Smooth muscle cell (in vitro differentiated cells): ENCODE data around the gene GAS2L1. TPM values are rescaled to one million over a fixed set of nuclear protein-coding genes. Genes with fewer than 3 reads are reported as not detected.

Experiments used
- DNase-seq: peaks from one replicate; lab custom pipeline; 2025; ENCODE audit not compliant: unreplicated experiment; lab: John Stamatoyannopoulos, UW
- H2AFZ ChIP-seq: fragments of 200-600 bp; sonication (generic); 2 replicates; pipeline ENCODE4 v1.6.0; 2016; ENCODE audit warnings: antibody characterized with exemption, low read depth, mild to moderate bottlenecking
- H3F3A ChIP-seq: fragments of 200-600 bp; sonication (generic); 2 replicates; pipeline ENCODE4 v1.6.0; 2017; ENCODE audit warnings: antibody characterized with exemption, low read depth
- H3K27ac ChIP-seq: fragments of 200-600 bp; sonication (generic); 2 replicates; pipeline ENCODE4 v1.5.1; 2016; ENCODE audit warnings: low read depth, mild to moderate bottlenecking
- H3K27me3 ChIP-seq: fragments of 200-600 bp; sonication (generic); 2 replicates; pipeline ENCODE4 v1.6.1; 2016; ENCODE audit warnings: low read depth, mild to moderate bottlenecking
- H3K36me3 ChIP-seq: fragments of 200-600 bp; sonication (generic); 2 replicates; pipeline ENCODE4 v1.5.1; 2016; ENCODE audit warnings: low read depth
- H3K4me1 ChIP-seq: fragments of 200-600 bp; sonication (generic); 2 replicates; pipeline ENCODE4 v1.5.1; 2016; ENCODE audit warnings: low read depth
- H3K4me2 ChIP-seq: fragments of 200-600 bp; sonication (generic); 2 replicates; pipeline ENCODE4 v1.6.0; 2016; ENCODE audit warnings: mild to moderate bottlenecking
- H3K4me3 ChIP-seq: fragments of 200-600 bp; sonication (generic); 2 replicates; pipeline ENCODE4 v1.5.1; 2016; ENCODE audit warnings: mild to moderate bottlenecking
- H3K79me2 ChIP-seq: fragments of 200-600 bp; sonication (generic); 2 replicates; pipeline ENCODE4 v1.6.0; 2016; ENCODE audit warnings: low read depth, mild to moderate bottlenecking
- H3K9ac ChIP-seq: fragments of 200-600 bp; sonication (generic); 2 replicates; pipeline ENCODE4 v1.6.0; 2016; ENCODE audit warnings: low read depth
- H3K9me3 ChIP-seq: fragments of 200-600 bp; sonication (generic); replicated peaks from 2 replicates; pipeline ENCODE4 v1.5.1; 2016; ENCODE audit warnings: low read depth
- H4K20me1 ChIP-seq: fragments of 200-600 bp; sonication (generic); 2 replicates; pipeline ENCODE4 v1.6.0; 2016; ENCODE audit warnings: low read depth
- CTCF ChIP-seq: fragments of 200-600 bp; sonication (generic); IDR thresholded peaks from 2 replicates; pipeline ENCODE4 v1.5.1; 2017; ENCODE audit warnings: borderline replicate concordance, mild to moderate bottlenecking, antibody characterized with exemption; ENCODE audit not compliant: insufficient read depth, poor library complexity, severe bottlenecking
- WGBS: methylation state at CpG from one replicate; pipeline ENCODE4 v1.1.7; 2016; ENCODE audit warnings: low lambda C conversion rate; 5-methylcytosine and 5-hydroxymethylcytosine counted together
- polyA plus RNA-seq: library from polyadenylated mRNA; unstranded; fragments of >200 nt; fragmentation: Nextera tagmentation; extraction: Ambion mirVana; gene quantifications from 2 replicates; pipeline ENCODE4 v1.2.1, GENCODE V29; 2016
- total RNA-seq: library from RNA; depleted of rRNA; stranded (reverse); fragments of >200 nt; gene quantifications from 2 replicates; pipeline ENCODE4 v1.2.3, GENCODE V29; 2014

GAS2L1 gene
- total and polyA plus RNA-seq, 2 experiments from 2014 or later: 7.8 to 31.7 TPM

DNA sequence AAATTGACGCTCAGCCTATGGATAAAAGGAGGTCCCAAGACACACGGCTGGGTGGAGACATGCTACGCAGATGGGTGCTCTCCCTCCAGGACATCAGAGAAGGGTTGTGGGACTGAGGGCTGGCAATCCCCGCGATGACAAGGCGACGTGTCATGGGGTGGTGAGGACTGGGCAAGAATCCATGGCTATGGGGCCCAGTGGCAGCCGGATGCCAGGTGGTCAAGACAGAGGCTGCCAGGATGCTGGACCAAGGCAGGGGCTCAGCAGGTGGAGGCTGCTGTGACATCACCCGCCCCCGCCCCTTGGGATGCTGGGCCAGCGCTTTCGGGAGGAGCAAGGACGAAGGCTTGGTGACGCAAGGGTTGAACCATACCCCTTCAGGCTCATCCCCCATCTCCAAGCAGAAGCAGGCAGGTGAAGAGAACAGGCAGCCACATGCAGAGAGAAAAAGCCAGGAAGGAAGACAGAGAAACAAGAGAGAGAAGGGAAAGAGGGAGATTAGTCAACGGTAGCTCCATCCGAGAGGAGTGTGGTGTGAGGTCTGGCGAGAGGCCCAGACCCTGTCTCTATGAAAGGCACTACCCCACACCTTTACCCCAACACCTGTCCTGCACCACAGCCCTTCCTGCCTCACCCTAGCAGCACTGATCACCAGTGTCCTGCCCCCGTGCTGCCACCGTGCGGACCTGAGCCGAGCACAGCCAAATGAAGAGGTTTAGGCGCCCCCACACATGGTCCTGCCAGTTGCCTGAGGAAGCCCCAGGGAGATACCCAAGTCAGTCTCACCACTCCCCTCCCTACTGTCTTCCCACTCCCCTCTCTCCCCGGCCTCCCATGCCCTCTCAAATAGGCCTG lies 33.2 kb downstream of the GAS2L1 start:
- Histone ChIP-seq H3K4me3 (no peak overlapping the region), H3K79me2 (no peaks in the 10 kb centered on the region), H3K27ac (no peak overlapping the region), H4K20me1 (no peaks in the 10 kb centered on the region), H3K36me3 (no peaks in the 10 kb centered on the region), H3K9ac (no peak overlapping the region), H3K4me1 (no peaks in the 10 kb centered on the region), H2AFZ (no peak overlapping the region), H3F3A (no peaks in the 10 kb centered on the region), H3K9me3 (no peaks in the 10 kb centered on the region), H3K27me3 (no peaks in the 10 kb centered on the region), H3K4me2 (no peak overlapping the region)
- DNase-seq: no peak
- 98% methylated on average over 23 of the region's 23 CpGs for WGBS
- no peak for TF ChIP-seq CTCF

DNA sequence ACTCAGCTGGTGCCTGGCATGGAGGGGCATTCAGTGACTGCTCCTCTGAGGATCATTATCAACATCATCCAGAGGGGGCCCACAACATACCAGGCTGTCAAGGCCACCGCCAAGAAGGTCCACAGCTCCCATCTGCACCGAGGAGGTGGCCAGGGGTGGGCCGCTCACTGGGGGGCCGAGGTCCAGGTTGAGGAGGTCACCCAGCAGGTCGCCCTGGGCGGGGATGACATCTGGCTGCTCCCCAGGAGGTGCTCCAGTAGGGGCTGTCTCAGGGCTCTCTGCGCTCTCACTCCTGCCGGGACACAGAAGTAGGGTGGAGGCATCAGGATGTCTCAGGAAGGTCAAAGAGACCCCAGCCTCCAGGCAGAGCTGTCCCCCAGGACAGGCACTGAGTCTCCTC lies 34.1 kb downstream of the GAS2L1 start:
- no peak for TF ChIP-seq CTCF

GRCh38 chr22:29341056-29341848 lies 34.8 kb downstream of the GAS2L1 start:
- no peak overlapping the region for H3K9ac ChIP-seq
- no peak overlapping the region for H3K4me3 ChIP-seq
- no peaks in the 10 kb centered on the region for H3F3A ChIP-seq
- H3K27me3 ChIP-seq: no peaks in the 10 kb centered on the region
- H4K20me1 ChIP-seq: no peaks in the 10 kb centered on the region
- no peaks in the 10 kb centered on the region for H3K9me3 ChIP-seq
- no peak overlapping the region for H2AFZ ChIP-seq
- no peak for DNase-seq
- 92% methylated on average over 25 of the region's 25 CpGs for WGBS
- no peak for TF ChIP-seq CTCF
- no peaks in the 10 kb centered on the region for H3K4me1 ChIP-seq
- H3K4me2 ChIP-seq: no peak overlapping the region
- H3K36me3 ChIP-seq: no peaks in the 10 kb centered on the region
- no peak overlapping the region for H3K27ac ChIP-seq
- no peaks in the 10 kb centered on the region for H3K79me2 ChIP-seq

More for the DNA sequence above, 34.1 kb downstream of the GAS2L1 start:
- H3F3A ChIP-seq: no peaks in the 10 kb centered on the region
- no peaks in the 10 kb centered on the region for H3K27me3 ChIP-seq
- no peaks in the 10 kb centered on the region for H3K36me3 ChIP-seq
- H3K9me3 ChIP-seq: no peaks in the 10 kb centered on the region
- no peak overlapping the region for H3K27ac ChIP-seq
- H3K4me1 ChIP-seq: no peaks in the 10 kb centered on the region
- H4K20me1 ChIP-seq: no peaks in the 10 kb centered on the region
- no peak for DNase-seq
- H3K79me2 ChIP-seq: no peaks in the 10 kb centered on the region
- H3K4me3 ChIP-seq: no peak overlapping the region
- H3K9ac ChIP-seq: no peak overlapping the region
- no peak overlapping the region for H3K4me2 ChIP-seq
- 94% methylated on average over 8 of the region's 8 CpGs for WGBS
- H2AFZ ChIP-seq: no peak overlapping the region
